Liver (tissue), 9 donors: Measurements from ENCODE around the gene DMD. TPM values are rescaled to one million over a fixed set of nuclear protein-coding genes. Genes with fewer than 3 reads are reported as not detected.

Experiments used
- DNase-seq: peaks from one replicate; pipeline ENCODE4 v3.0.0-alpha.2; 2017; ENCODE audit warnings: low spot score
- H3K27ac ChIP-seq, 2 donors: one replicate each; pipeline ENCODE4 v1.7.0; 2013; ENCODE audit warnings: inconsistent platforms in 2 of 2, low read length in 2 of 2, control low read depth in 1 of 2, low read depth in 1 of 2, mild to moderate bottlenecking in 1 of 2
- H3K27me3 ChIP-seq, 4 donors: one replicate each; pipeline versions ENCODE4 v1.6.1 to v1.7.0; 2013; ENCODE audit warnings: low read length in 3 of 4, inconsistent platforms in 1 of 4, mild to moderate bottlenecking in 1 of 4, moderate library complexity in 1 of 4; ENCODE audit not compliant: control insufficient read depth in 4 of 4, insufficient read depth in 4 of 4
- H3K36me3 ChIP-seq, 4 donors: one replicate each; pipeline versions ENCODE4 v1.6.1 to v1.7.0; 2013; ENCODE audit warnings: low read length in 3 of 4, mild to moderate bottlenecking in 3 of 4, low read depth in 1 of 4, moderate library complexity in 1 of 4; ENCODE audit not compliant: control insufficient read depth in 4 of 4, insufficient read depth in 3 of 4
- H3K4me1 ChIP-seq, 4 donors: one replicate each; pipeline versions ENCODE4 v1.6.1 to v1.7.0; 2013; ENCODE audit warnings: low read length in 3 of 4, mild to moderate bottlenecking in 3 of 4, moderate library complexity in 1 of 4; ENCODE audit not compliant: control insufficient read depth in 4 of 4, insufficient read depth in 4 of 4
- H3K4me3 ChIP-seq, 3 donors: one replicate each; pipeline versions ENCODE4 v1.6.1 to v1.7.0; 2013; ENCODE audit warnings: low read length in 3 of 3, control low read depth in 1 of 3, low read depth in 1 of 3, mild to moderate bottlenecking in 1 of 3
- H3K9ac ChIP-seq, 2 donors: one replicate each; pipeline ENCODE4 v1.7.0; 2013; ENCODE audit warnings: low read length in 2 of 2, mild to moderate bottlenecking in 2 of 2, moderate library complexity in 2 of 2, control low read depth in 1 of 2, low read depth in 1 of 2
- H3K9me3 ChIP-seq, 4 donors: one replicate each; pipeline versions ENCODE4 v1.6.1 to v1.7.0; 2013; ENCODE audit warnings: low read length in 3 of 4; ENCODE audit not compliant: control insufficient read depth in 4 of 4
- CTCF ChIP-seq: fragments of 150-350 bp; IDR thresholded peaks from 2 replicates; pipeline ENCODE4 v1.5.1; 2017; ENCODE audit warnings: improper control_type of control experiment, low read depth, low read length; ENCODE audit not compliant: missing input control
- EGR1 ChIP-seq, 2 donors: IDR thresholded peaks; 2 replicates each; pipeline ENCODE4 v1.6.1; 2016 to 2018; ENCODE audit warnings: antibody characterized with exemption in 2 of 2, low read depth in 2 of 2
- FOXA2 ChIP-seq: IDR thresholded peaks from 2 replicates; pipeline ENCODE4 v1.6.1; 2016; ENCODE audit warnings: antibody characterized with exemption
- GABPA ChIP-seq, 2 donors: IDR thresholded peaks in 1 of 2; conservative IDR thresholded peaks in 1 of 2; 2 replicates each; pipeline ENCODE4 v1.6.1; 2016; ENCODE audit warnings: antibody characterized with exemption in 2 of 2, mild to moderate bottlenecking in 1 of 2, moderate library complexity in 1 of 2
- HNF4A ChIP-seq, 2 donors: conservative IDR thresholded peaks; 2 replicates each; pipeline ENCODE4 v1.6.1; 2016; ENCODE audit warnings: antibody characterized with exemption in 2 of 2, mild to moderate bottlenecking in 2 of 2
- HNF4G ChIP-seq: IDR thresholded peaks from 2 replicates; pipeline ENCODE4 v1.6.1; 2016; ENCODE audit warnings: antibody characterized with exemption
- NR2F2 ChIP-seq: IDR thresholded peaks from 2 replicates; pipeline ENCODE4 v1.6.1; 2016; ENCODE audit warnings: antibody characterized with exemption
- SP1 ChIP-seq: IDR thresholded peaks from 2 replicates; pipeline ENCODE4 v1.6.1; 2018; ENCODE audit warnings: antibody characterized with exemption, mild to moderate bottlenecking
- TAF1 ChIP-seq: conservative IDR thresholded peaks from 2 replicates; pipeline ENCODE4 v1.6.1; 2016; ENCODE audit warnings: antibody characterized with exemption, mild to moderate bottlenecking
- YY1 ChIP-seq: IDR thresholded peaks from 2 replicates; pipeline ENCODE4 v1.6.1; 2016; ENCODE audit warnings: antibody characterized with exemption, mild to moderate bottlenecking
- ZBTB33 ChIP-seq: IDR thresholded peaks from 2 replicates; pipeline ENCODE4 v1.6.1; 2016; ENCODE audit warnings: antibody characterized with exemption
- WGBS: extraction: QIAGEN DNeasy Blood & Tissue Kit; methylation state at CpG from one replicate; pipeline ENCODE4 v1.1.7; 2013; 5-methylcytosine and 5-hydroxymethylcytosine counted together
- polyA plus RNA-seq, 2 donors: library from polyadenylated mRNA; stranded (reverse) in 1 of 2; unstranded in 1 of 2; fragments of 200-250 nt in 1 of 2; fragments of >200 nt in 1 of 2; fragmentation: Nextera tagmentation in 1 of 2; extraction: Ambion mirVana in 1 of 2; gene quantifications; one replicate each; pipeline versions ENCODE4 v1.2.1 to v1.2.3, GENCODE V29; 2013 to 2015
- total RNA-seq, 2 donors: library from RNA; depleted of rRNA; stranded (reverse); fragments of >200 nt; gene quantifications; one replicate each; pipeline ENCODE4 v1.2.3, GENCODE V29; 2014
- TF ChIP-seq, protein P1 (sequence below): IDR thresholded peaks from 2 replicates; pipeline ENCODE4 v1.6.1; 2016; ENCODE audit warnings: antibody characterized with exemption, mild to moderate bottlenecking
- TF ChIP-seq, protein P2 (sequence below): IDR thresholded peaks from 2 replicates; pipeline ENCODE4 v1.6.1; 2016; ENCODE audit warnings: antibody characterized with exemption
- TF ChIP-seq, protein P3 (sequence below): IDR thresholded peaks from 2 replicates; pipeline ENCODE4 v1.6.1; 2016; ENCODE audit warnings: antibody characterized with exemption
- donor health status: healthy.
- donor health status: healthy.
- donor health status: healthy.
- donor health status: healthy.
- donor health status: healthy.

DMD gene
- total and polyA plus RNA-seq, 4 donors, result 14.6 to 61.9 (median 23.9) TPM

DNA sequence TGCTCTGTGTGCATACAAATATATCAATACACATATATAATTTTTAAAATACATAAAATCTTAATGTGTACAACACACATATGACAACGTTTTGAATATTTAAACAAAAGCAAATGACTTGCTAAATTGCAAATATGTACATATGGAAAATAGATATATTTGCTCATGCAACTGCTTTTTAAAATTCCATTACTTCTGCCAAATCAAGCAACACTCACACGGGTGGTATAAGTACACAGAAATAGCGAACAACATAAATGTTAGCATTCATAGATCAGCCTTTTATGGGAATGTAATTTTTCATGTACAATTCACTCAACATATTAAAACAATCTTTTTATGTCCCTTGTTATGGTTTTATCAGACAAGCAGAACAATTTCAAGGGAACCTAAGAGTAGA is 116.3 kb downstream of the DMD start:
- Histone ChIP-seq H3K4me1 (no peaks in the 10 kb centered on the region), H3K9me3 (no peaks in the 10 kb centered on the region), H3K27ac (no peak overlapping the region), H3K4me3 (no peak overlapping the region), H3K27me3 (no peaks in the 10 kb centered on the region), H3K9ac (no peak overlapping the region), H3K36me3 (no peaks in the 10 kb centered on the region)
- WGBS, result 73% methylated on average over 3 of the region's 3 CpGs
- DNase-seq, result no peak
- TF ChIP-seq EGR1 (IDR thresholded peaks at IDR 0.05; ENCODE audit: low read depth in 2 of 2) (no peak), SP1 (no peak), TAF1 (no peak), HNF4A (conservative IDR thresholded peaks at IDR 0.05) (no peak), FOXA2 (no peak), GABPA (IDR thresholded peaks at IDR 0.05 in 1 of 2, conservative IDR thresholded peaks at IDR 0.05 in 1 of 2) (no peak)

GRCh38 chrX:33087411-33087810 is 123.9 kb downstream of the DMD start:
- no peak for DNase-seq
- no peaks in the 10 kb centered on the region for H3K9me3 ChIP-seq
- no peaks in the 10 kb centered on the region for H3K4me1 ChIP-seq
- H3K27me3 ChIP-seq, result no peaks in the 10 kb centered on the region
- H3K27ac ChIP-seq, result no peak overlapping the region
- no peaks in the 10 kb centered on the region for H3K36me3 ChIP-seq
- H3K9ac ChIP-seq, result no peak overlapping the region
- TF ChIP-seq CTCF, result no peak
- TF ChIP-seq HNF4G, result no peak
- no peak overlapping the region for H3K4me3 ChIP-seq

DNA sequence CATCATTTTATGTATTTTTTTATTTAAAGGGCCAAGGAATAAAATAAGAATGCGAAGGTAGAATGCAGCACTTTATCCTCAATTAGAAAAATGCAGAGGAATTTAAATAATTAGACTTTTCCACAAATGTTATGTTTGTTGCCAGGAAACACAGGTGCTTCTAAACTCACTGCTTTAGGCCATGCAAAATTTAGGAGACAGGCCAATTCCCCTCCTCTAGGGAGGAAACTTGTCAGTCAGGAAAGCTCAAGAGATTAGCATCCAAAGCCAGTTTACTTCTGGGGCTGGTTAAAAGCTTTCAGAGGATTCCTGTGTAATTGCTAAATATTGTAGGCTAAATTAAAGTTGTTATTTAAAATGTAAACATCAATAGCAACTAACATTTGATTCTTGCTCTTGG is 124.5 kb downstream of the DMD start:
- no peaks in the 10 kb centered on the region for H3K9me3 ChIP-seq
- no peak overlapping the region for H3K9ac ChIP-seq
- H3K27me3 ChIP-seq, result no peaks in the 10 kb centered on the region
- DNase-seq, result no peak
- TF ChIP-seq, protein P1, sequence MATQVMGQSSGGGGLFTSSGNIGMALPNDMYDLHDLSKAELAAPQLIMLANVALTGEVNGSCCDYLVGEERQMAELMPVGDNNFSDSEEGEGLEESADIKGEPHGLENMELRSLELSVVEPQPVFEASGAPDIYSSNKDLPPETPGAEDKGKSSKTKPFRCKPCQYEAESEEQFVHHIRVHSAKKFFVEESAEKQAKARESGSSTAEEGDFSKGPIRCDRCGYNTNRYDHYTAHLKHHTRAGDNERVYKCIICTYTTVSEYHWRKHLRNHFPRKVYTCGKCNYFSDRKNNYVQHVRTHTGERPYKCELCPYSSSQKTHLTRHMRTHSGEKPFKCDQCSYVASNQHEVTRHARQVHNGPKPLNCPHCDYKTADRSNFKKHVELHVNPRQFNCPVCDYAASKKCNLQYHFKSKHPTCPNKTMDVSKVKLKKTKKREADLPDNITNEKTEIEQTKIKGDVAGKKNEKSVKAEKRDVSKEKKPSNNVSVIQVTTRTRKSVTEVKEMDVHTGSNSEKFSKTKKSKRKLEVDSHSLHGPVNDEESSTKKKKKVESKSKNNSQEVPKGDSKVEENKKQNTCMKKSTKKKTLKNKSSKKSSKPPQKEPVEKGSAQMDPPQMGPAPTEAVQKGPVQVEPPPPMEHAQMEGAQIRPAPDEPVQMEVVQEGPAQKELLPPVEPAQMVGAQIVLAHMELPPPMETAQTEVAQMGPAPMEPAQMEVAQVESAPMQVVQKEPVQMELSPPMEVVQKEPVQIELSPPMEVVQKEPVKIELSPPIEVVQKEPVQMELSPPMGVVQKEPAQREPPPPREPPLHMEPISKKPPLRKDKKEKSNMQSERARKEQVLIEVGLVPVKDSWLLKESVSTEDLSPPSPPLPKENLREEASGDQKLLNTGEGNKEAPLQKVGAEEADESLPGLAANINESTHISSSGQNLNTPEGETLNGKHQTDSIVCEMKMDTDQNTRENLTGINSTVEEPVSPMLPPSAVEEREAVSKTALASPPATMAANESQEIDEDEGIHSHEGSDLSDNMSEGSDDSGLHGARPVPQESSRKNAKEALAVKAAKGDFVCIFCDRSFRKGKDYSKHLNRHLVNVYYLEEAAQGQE, result no peak
- WGBS, result 77% methylated on average over 1 of the region's 1 CpG
- H3K4me3 ChIP-seq, result no peak overlapping the region
- no peaks in the 10 kb centered on the region for H3K4me1 ChIP-seq
- no peaks in the 10 kb centered on the region for H3K36me3 ChIP-seq
- H3K27ac ChIP-seq, result no peak overlapping the region

DNA sequence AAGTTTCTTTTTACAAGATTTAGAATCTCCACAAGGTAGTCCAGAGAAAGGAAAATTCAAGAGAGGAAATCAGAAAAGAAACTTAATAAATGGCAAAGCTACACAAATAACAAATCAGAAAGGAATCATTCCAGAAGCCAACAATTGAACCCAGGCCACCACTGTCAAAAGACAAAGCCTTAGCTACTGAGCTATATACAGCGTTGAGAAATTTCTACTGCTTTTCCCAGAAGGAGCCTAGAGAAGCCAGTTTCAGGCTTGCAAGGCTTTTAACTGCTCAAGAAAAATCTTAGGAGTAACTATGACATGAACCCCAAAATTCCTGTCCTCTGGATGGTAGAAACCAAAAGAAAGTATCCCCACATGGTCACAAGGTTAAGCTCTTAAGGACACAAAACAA is 129.0 kb downstream of the DMD start:
- Histone ChIP-seq H3K4me3 (no peak overlapping the region), H3K27ac (no peak overlapping the region), H3K36me3 (no peaks in the 10 kb centered on the region), H3K27me3 (no peaks in the 10 kb centered on the region), H3K4me1 (no peaks in the 10 kb centered on the region), H3K9ac (no peak overlapping the region), H3K9me3 (no peaks in the 10 kb centered on the region)
- no peak for TF ChIP-seq EGR1 (IDR thresholded peaks at IDR 0.05; ENCODE audit: low read depth in 2 of 2)
- no peak for TF ChIP-seq NR2F2
- TF ChIP-seq HNF4A (conservative IDR thresholded peaks at IDR 0.05), result no peak
- TF ChIP-seq YY1, result no peak
- TF ChIP-seq, protein P2, sequence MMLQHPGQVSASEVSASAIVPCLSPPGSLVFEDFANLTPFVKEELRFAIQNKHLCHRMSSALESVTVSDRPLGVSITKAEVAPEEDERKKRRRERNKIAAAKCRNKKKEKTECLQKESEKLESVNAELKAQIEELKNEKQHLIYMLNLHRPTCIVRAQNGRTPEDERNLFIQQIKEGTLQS, result no peak
- TF ChIP-seq FOXA2, result no peak
- no peak for TF ChIP-seq TAF1
- TF ChIP-seq, protein P3, sequence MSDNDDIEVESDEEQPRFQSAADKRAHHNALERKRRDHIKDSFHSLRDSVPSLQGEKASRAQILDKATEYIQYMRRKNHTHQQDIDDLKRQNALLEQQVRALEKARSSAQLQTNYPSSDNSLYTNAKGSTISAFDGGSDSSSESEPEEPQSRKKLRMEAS, result no peak
- no peak for TF ChIP-seq ZBTB33
- no peak for TF ChIP-seq HNF4G
- TF ChIP-seq SP1, result no peak
- no peak for TF ChIP-seq GABPA (IDR thresholded peaks at IDR 0.05 in 1 of 2, conservative IDR thresholded peaks at IDR 0.05 in 1 of 2)
- 88% methylated on average over 1 of the region's 1 CpG for WGBS
- DNase-seq, result no peak
